GM19455 (cell line): Measurements from ENCODE around the gene KCNJ6.
"Not testable (repeated sequence)": the region's sequence is repeated elsewhere in the genome, so short reads cannot be mapped to it uniquely, and the experiment has no call there.

Source experiments
- ATAC-seq: cut with Tn5 transposase; IDR thresholded peaks from one replicate; pipeline ENCODE4 v1.9.1; 2021; ENCODE audit not compliant: unreplicated experiment

KCNJ6 gene

DNA sequence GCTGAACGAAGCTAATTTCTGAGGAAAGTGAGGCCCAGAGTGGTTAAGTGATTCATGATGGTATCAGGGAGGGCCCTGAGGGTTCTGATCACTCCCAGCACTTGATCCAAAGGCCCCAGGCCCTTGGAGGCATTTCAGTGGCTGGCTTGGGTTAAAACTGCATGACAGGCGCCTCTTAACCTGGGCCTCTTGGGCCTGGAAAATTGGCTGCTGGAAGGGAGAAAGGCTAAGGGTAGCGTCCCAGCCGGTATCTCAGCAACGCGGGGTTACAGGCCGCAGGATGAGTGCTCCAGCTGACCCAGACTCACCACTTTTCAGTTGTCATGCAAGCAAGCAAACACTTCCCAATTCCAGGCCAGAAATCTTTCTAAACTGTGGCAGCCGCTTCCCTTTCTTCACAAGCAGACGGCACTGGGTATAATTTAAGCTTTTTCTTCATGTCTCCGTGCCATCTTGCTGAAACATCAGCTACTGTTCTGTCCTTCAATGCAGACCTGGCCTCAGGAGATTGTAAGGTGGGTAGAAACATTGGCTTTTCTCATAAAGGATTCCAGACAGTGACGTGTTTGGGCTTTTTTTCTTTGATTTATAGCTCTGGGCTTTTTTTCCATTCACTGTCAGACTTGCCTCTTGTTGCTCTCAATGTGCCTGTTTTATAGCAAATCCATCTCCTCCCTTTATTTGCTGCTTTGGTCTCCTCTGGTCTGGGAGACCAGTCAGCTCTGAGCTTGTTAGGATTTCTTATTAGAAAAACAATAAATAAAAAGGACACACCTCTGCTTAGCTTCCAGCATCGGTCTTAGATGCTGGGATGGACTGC is 229.1 kb downstream of the KCNJ6 start:
- ATAC-seq: no peak

- no peak for ATAC-seq
Measured at GRCh38 chr21:37684547-37684946, 231.7 kb downstream of the KCNJ6 start.

DNA sequence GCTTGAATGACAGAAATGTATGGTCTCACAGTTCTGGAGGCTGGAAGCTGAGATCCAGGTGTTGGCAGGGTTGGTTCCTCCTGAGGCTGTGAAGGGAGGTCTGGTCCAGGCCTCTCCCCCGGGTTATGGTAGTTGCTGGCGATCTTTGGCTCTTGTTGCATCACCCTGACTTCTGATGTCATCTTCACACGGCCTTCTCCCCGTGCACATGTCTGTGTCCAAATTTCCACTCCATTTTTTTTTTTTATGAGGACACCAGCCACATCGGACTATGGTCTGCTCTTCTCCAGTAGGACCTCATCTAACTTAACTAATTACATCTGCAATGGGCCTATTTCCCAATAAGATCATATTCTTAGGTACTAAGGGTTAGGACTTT is 232.2 kb downstream of the KCNJ6 start:
- no peak for ATAC-seq

- no peak for ATAC-seq
Measured at GRCh38 chr21:37683396-37684114, 232.7 kb downstream of the KCNJ6 start.

DNA sequence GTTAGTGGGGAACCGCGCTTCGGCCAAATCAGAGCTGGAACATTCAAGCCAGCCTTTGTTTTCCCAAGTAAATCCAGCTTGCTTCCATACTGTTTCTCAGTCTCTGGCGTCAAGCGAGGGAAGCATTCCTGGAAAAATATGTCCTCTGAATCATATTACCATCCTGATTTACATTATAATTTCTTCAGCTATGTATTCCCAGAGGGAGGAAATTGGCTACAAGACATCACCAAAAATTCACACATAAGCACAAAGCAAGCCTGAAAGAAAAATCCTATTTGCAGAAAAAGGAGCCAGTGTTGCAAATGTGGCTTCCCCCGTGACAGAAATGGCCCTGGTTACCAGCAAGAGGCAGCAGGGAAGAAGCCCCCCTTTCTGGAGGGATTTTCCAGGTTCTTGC is 233.3 kb downstream of the KCNJ6 start:
- no peak for ATAC-seq

DNA sequence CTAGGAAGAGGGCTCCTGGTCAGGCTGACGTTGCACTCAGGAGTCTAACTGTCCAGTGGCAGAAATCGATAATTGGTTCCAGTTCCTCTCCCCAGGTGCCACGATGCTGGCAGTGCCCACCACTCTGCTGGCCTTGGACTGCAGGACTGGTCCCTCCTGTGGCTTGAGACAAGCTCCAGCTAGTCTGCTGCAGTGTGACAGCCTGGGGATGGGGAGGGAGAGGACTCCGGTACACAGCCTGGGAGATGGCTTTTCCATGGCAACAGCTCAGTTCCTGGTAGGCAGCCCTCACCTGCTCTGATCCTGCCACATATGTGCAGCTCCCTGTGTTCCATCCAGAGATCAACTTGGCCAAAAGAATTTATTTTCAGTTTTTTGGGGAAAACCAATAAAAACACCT is 239.3 kb downstream of the KCNJ6 start:
- no peak for ATAC-seq

GRCh38 chr21:37675202-37675801 is 241.0 kb downstream of the KCNJ6 start:
- ATAC-seq: no peak

DNA sequence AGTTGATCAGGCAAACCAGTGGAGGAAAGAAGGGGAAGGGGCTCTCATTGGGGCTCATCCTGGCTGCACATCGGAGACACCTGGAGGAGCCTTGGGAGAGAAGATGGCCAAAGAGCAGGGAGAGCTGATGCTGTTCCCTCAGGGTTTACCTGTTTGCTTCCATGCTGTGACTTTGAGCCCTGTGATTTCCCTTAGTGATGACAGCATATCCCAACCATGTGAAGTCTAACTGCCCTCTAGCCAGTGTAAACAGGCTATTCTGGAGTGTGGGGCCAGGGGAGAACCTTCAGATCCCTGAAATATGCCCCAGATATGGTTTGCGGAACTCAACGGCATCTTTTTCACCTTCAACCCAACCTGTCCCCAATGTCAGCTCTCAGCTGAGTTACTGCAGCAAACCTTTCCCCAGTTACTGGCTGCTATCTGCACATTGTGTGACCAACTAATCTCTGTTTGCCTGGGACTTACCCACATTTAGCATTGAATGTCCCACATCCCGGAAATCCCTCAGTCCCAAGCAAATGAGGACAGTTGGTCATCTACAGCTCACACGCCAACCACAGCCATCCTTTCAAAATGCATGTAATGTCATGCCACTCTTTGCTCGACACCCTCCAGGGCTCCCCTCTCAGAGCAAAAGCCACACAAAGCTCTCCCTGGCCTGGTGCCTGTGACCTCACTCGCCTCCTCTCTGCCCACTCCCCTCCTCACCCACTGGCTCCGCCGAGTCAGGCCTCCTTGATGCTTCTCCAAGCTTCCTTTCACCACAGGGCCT is 242.3 kb downstream of the KCNJ6 start:
- no peak for ATAC-seq

GRCh38 chr21:37671381-37671780 is 244.9 kb downstream of the KCNJ6 start:
- no peak for ATAC-seq

GRCh38 chr21:37670883-37671282 is 245.4 kb downstream of the KCNJ6 start:
- ATAC-seq: no peak

GRCh38 chr21:37669249-37669648 is 247.0 kb downstream of the KCNJ6 start:
- ATAC-seq: no peak

DNA sequence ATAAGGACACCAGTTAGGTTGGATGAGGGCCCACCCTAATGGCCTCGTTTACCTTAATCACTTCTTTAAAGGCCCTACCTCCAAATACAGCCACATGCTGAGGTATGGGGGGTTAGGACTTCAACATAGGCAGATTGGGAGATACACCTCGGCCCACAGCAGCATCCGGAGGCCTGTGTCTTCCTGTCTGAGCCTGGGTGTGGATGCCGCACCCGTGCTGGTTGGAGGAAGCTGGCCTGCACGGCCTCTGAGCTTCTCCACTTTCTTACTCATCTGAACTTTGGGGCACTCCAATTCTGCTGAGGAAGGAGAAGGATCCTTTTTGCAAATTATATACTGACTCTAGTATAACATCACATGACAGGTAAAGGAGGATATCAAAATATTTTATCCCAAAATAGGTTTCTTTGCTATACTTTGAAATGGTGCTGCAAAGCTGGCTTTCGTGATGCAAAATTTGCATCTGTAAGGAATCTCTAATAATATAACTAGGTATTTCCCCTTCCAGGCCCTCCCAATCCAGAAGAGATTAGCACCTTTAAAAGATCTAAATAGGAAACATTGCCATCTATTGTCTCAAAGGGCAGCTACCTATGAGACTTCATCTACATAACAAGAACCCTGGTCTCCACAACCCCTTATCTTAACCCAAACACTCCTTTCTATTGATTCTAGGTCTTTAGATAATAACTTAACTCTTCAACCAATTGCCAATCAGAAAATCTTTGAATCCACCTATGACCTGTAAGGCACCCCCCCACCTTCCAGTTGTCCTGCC is 247.6 kb downstream of the KCNJ6 start:
- no peak for ATAC-seq

DNA sequence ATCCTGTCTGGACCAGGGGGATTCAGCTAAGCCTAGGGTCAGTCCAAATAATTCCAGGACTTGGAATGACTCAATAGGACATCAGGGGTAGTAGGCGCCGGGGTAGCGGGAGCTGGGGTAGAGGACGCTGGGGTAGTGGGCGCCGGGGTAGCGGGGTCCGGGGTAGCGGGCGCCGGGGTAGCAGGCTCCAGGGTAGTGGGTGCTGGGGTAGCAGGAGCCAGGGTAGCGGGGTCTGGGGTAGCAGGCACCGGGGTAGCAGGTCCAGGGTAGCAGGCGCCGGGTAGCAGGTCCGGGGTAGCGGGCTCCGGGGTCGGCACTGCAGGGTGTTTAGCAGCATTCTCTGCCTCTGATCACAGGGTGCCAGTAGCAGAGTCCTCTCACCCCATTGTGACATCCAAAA is 248.9 kb downstream of the KCNJ6 start:
- no peak for ATAC-seq

GRCh38 chr21:37665230-37666024 is 250.8 kb downstream of the KCNJ6 start:
- no peak for ATAC-seq

GRCh38 chr21:37662227-37662626 is 254.0 kb downstream of the KCNJ6 start:
- ATAC-seq: not testable (repeated sequence)

DNA sequence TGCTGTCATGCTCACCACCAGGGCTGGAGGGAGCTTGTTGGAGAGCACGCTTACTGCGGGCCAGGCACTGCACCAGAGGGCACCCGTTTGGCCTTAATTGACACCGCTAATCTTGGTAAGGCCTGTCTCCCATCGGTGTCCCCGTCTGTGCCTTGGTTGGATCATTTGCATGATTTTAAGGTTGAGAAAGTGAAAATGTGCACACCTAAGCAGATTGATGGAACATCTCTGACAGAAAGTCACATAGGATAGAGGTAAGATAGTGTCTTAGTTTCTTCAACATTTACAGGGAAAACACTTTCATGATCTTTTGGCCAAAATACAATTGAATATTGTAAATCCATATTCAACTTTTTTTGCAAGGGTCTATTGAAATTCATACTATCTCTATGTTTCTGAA is 255.5 kb downstream of the KCNJ6 start:
- no peak for ATAC-seq

DNA sequence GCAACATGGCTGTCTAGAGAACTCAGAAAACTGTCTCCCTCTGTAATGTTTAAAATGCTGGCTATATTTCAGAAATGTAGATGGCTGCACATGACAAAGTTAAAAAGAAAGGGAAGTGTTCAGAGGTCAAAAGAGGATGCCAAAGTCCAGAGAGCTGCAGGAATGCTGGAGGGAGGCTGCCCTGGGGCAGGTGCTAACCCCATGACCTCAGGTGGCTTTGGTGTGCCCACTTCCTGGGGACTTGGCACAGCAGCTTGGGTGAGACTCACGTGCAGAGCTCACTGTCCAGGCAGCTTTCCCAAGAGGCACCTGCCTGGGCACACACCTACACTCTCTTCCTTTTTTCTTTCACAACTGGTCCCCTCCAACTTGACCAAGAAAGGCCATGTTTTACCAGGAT is 256.4 kb downstream of the KCNJ6 start:
- no peak for ATAC-seq

DNA sequence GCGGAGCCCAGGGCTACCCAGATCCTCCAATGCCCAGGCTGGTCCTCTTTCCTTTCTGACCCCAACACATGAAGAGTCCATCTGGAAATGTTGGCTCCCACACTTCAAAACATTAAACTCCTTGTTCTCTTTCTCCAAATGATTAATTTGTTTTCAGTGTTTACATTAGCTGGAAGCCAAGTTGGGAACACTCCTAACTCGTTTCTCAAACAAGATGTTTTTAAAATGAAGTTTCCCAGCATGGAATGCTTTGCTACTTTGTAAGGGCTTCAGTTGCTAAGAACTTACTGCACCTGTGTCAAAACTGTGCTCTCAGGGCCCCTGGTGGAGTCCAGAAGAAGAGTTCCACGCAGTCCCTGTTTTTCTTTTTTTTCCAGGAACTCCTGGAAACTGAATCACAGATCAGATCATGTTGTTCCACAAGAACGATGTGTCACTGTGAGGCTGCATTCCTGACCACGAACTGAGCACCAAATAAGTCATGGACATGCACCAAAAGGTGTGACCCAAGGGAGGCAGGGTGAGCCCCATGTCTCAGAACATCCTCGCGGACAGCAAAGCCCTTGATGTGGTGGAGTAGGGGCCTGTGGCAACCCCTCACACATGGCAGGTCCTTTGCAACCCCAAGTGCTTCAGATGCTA is 257.3 kb downstream of the KCNJ6 start:
- no peak for ATAC-seq

- ATAC-seq: no peak
Measured at GRCh38 chr21:37658121-37658816, 258.0 kb downstream of the KCNJ6 start.
